K562 (cell line): ENCODE measurements around the gene CNGA1. TPM values are rescaled to one million over a fixed set of nuclear protein-coding genes. Genes with fewer than 3 reads are reported as not detected.

ENCODE experiments used
- ATAC-seq: fragments of 200-7000 bp; cut with Tn5 transposase; 3 replicates; pipeline ENCODE4 v1.9.1; 2020; ENCODE audit warnings: moderate library complexity
- BruUV-seq: library from RNA; stranded (reverse); fragments of 400-500 nt; replicated peaks from 2 replicates; lab custom pipeline; 2021; lab: Mats Ljungman, UMichigan
- CTCF ChIA-PET: fragments of 300-600 bp; formaldehyde crosslinking; extraction: SDS; loops from one replicate; lab custom pipeline; 2021; ENCODE audit warnings: low intra/inter-chr PET ratio; lab: Yijun Ruan, JAX
- POLR2A ChIA-PET: fragments of 300-600, 350-650 bp; sonication (Branson Sonifier 250); formaldehyde crosslinking; extraction: SDS; loops from one replicate; lab custom pipeline; 2021; ENCODE audit warnings: antibody characterized with exemption, inconsistent platforms; lab: Yijun Ruan, JAX
- DNase-seq, 4 experiments: peaks; one replicate each; pipeline versions ENCODE4 v3.0.0 to v3.0.0-alpha.2; 2011 to 2018; ENCODE audit warnings: low spot score in 3 of 4, mixed read lengths in 3 of 4; ENCODE audit errors: extremely low read depth in 1 of 4
- FAIRE-seq: peaks from 2 replicates; lab custom pipeline; 2011; peaks lifted over from hg19 to GRCh38; lab: Jason Lieb, UNC
- H2AFZ ChIP-seq: 2 replicates; pipeline ENCODE4 v1.6.0; 2011; ENCODE audit warnings: low read depth, low read length, control low read depth, inconsistent platforms
- H3K27ac ChIP-seq: fragments of 200-600 bp; 3 replicates; pipeline ENCODE4 v1.8.0; 2011; ENCODE audit warnings: low read depth, mild to moderate bottlenecking, control low read depth, inconsistent platforms, low read length, moderate library complexity, mixed read lengths; ENCODE audit errors: extremely low read depth
- H3K27me3 ChIP-seq, 2 experiments: fragments of 300-600 bp in 1 of 2; 2 replicates in 1 of 2; 3 replicates in 1 of 2; pipeline versions ENCODE4 v1.6.0 to v1.8.0; 2011; ENCODE audit warnings: inconsistent platforms in 2 of 2, low read length in 2 of 2, mild to moderate bottlenecking in 1 of 2, mixed read lengths in 1 of 2, moderate library complexity in 1 of 2; ENCODE audit not compliant: control insufficient read depth in 2 of 2, insufficient read depth in 2 of 2
- H3K36me3 ChIP-seq: fragments of 300-600 bp; 3 replicates; pipeline ENCODE4 v1.8.0; 2011; ENCODE audit warnings: mild to moderate bottlenecking, low read length, inconsistent platforms; ENCODE audit not compliant: control insufficient read depth, insufficient read depth
- H3K4me1 ChIP-seq, 2 experiments: fragments of 200-600 bp in 1 of 2; replicated peaks in 1 of 2; 2 replicates in 1 of 2; 3 replicates in 1 of 2; pipeline versions ENCODE4 v1.5.1 to v1.8.0; 2011; ENCODE audit warnings: inconsistent platforms in 2 of 2, low read length in 2 of 2, mild to moderate bottlenecking in 1 of 2, mixed read lengths in 1 of 2, moderate library complexity in 1 of 2; ENCODE audit not compliant: control insufficient read depth in 2 of 2, insufficient read depth in 2 of 2
- H3K4me2 ChIP-seq: 2 replicates; pipeline ENCODE4 v1.6.1; 2011; ENCODE audit warnings: low read length, control low read depth, inconsistent platforms, mixed read lengths; ENCODE audit not compliant: insufficient read depth
- H3K4me3 ChIP-seq: fragments of 200-600 bp; sonication (generic), shearing (Covaris generic); 2 replicates; pipeline ENCODE4 v1.5.1; 2016; ENCODE audit warnings: control low read depth, inconsistent platforms
- H3K79me2 ChIP-seq: fragments of 200-600 bp; 3 replicates; pipeline ENCODE4 v1.8.0; 2011; ENCODE audit warnings: low read length, inconsistent platforms; ENCODE audit not compliant: control insufficient read depth, insufficient read depth
- H3K9ac ChIP-seq, 2 experiments: 2 replicates each; pipeline versions ENCODE4 v1.6.0 to v1.6.1; 2011; ENCODE audit warnings: low read depth in 2 of 2, low read length in 2 of 2, control low read depth in 1 of 2, inconsistent platforms in 1 of 2, mild to moderate bottlenecking in 1 of 2, mixed read lengths in 1 of 2; ENCODE audit not compliant: insufficient read depth in 1 of 2
- H3K9me1 ChIP-seq: one replicate; pipeline ENCODE4 v1.6.0; 2011; ENCODE audit warnings: inconsistent platforms, mild to moderate bottlenecking, low read length, moderate library complexity; ENCODE audit not compliant: control insufficient read depth, insufficient read depth
- H3K9me3 ChIP-seq: replicated peaks from 2 replicates; pipeline ENCODE4 v1.5.1; 2011; ENCODE audit warnings: low read depth, low read length, inconsistent platforms; ENCODE audit not compliant: control insufficient read depth, insufficient read depth
- H4K20me1 ChIP-seq: replicated peaks from 2 replicates; pipeline ENCODE4 v1.6.1; 2011; ENCODE audit warnings: low read length, inconsistent platforms, mixed read lengths; ENCODE audit not compliant: control insufficient read depth, insufficient read depth
- ASH1L ChIP-seq: fragments of 450-650 bp; IDR thresholded peaks from 2 replicates; pipeline ENCODE4 v1.6.1; 2018; ENCODE audit warnings: borderline replicate concordance, mild to moderate bottlenecking, low read depth; ENCODE audit not compliant: partially characterized antibody
- CC2D1A ChIP-seq: fragments of 450-650 bp; IDR thresholded peaks from 2 replicates; pipeline ENCODE4 v1.6.1; 2017; ENCODE audit warnings: mild to moderate bottlenecking
- ELF2 ChIP-seq: fragments of 250-450 bp; sonication (Bioruptor Pico); IDR thresholded peaks from 2 replicates; pipeline ENCODE4 v1.5.0; 2021; ENCODE audit warnings: mild to moderate bottlenecking
- HNRNPL ChIP-seq: fragments of 200-400 bp; formaldehyde crosslinking; IDR thresholded peaks from 2 replicates; pipeline ENCODE4 v1.6.1; 2017; ENCODE audit warnings: low read depth, mild to moderate bottlenecking, low read length
- IFI16 ChIP-seq: fragments of 250-450 bp; sonication (Bioruptor Pico); IDR thresholded peaks from 2 replicates; pipeline ENCODE4 v2.1.2; 2022; ENCODE audit warnings: mild to moderate bottlenecking, inconsistent platforms
- MTA1 ChIP-seq: fragments of 450-650 bp; IDR thresholded peaks from 2 replicates; pipeline ENCODE4 v1.6.1; 2017; ENCODE audit warnings: borderline replicate concordance
- NEUROD1 ChIP-seq: fragments of 150-350 bp; IDR thresholded peaks from 2 replicates; pipeline ENCODE4 v1.6.1; 2014; ENCODE audit warnings: borderline replicate concordance, low read length, low read depth; ENCODE audit not compliant: partially characterized antibody
- WGBS: fragments of 100-300 bp; shearing (Covaris generic); methylation state at CpG from one replicate; pipeline ENCODE4 v1.1.6; 2016; ENCODE audit warnings: low coverage, mixed read lengths; ENCODE audit not compliant: insufficient coverage; ENCODE audit errors: missing lambda C conversion rate; 5-methylcytosine and 5-hydroxymethylcytosine counted together
- in situ Hi-C: fragments of 300-500 bp; cut with MboI; formaldehyde crosslinking; loops from 4 replicates; pipeline ENCODE4 v1.15.0; 2018; ENCODE audit warnings: inconsistent platforms, mixed read lengths
- intact Hi-C: fragments of 100-400 bp; cut with micrococcal nuclease; formaldehyde crosslinking; loops from 2 replicates; pipeline ENCODE4 v1.14.2; 2022
- polyA plus RNA-seq, 8 experiments: library from polyadenylated mRNA; depleted of rRNA in 4 of 8; stranded (reverse) in 5 of 8; unstranded in 3 of 8; fragments of >200 nt; fragmentation: Nextera tagmentation in 2 of 8; fragmentation: Illumina TruSeq in 1 of 8; extraction: Ambion mirVana in 2 of 8; extraction: Trizol in 1 of 8; gene quantifications; 2 replicates each; pipeline versions ENCODE4 v1.2.1 to v1.2.3, GENCODE V29; 2011 to 2014; ENCODE audit warnings: inconsistent platforms in 1 of 8, missing spikeins in 1 of 8
- total RNA-seq, 7 experiments: library from RNA; depleted of rRNA in 6 of 7; stranded (reverse); fragments of >200 nt in 6 of 7; fragmentation: Illumina TruSeq in 2 of 7; extraction: Trizol in 2 of 7; gene quantifications; 2 replicates each; pipeline versions ENCODE4 v1.2.1 to v1.2.3, GENCODE V29; 2011 to 2021; ENCODE audit warnings: low replicate concordance in 1 of 7
- TF ChIP-seq, protein P1 (sequence below): fragments of 250-450 bp; sonication (Bioruptor Pico); IDR thresholded peaks from 2 replicates; pipeline ENCODE4 v1.5.0; 2021
- TF ChIP-seq, protein P2 (sequence below), 2 experiments: IDR thresholded peaks in 1 of 2; conservative IDR thresholded peaks in 1 of 2; 2 replicates each; pipeline ENCODE4 v1.6.1; 2016; ENCODE audit warnings: low read depth in 2 of 2, mild to moderate bottlenecking in 1 of 2, missing compliant biosample characterization in 1 of 2, missing genetic modification characterization in 1 of 2, moderate library complexity in 1 of 2
- TF ChIP-seq, protein P3 (sequence below): sonication (generic); formaldehyde crosslinking; IDR thresholded peaks from 2 replicates; pipeline ENCODE4 v1.8.0; 2022; ENCODE audit warnings: mild to moderate bottlenecking, missing genetic modification reagents, borderline replicate concordance

The CNGA1 gene
- total and polyA plus RNA-seq, 9 of the 15 experiments (the other 6 are each of a cell fraction or from before 2014, with no cell fraction given): 0.03 to 0.29 (median 0.04) TPM; not detected in 5

DNA sequence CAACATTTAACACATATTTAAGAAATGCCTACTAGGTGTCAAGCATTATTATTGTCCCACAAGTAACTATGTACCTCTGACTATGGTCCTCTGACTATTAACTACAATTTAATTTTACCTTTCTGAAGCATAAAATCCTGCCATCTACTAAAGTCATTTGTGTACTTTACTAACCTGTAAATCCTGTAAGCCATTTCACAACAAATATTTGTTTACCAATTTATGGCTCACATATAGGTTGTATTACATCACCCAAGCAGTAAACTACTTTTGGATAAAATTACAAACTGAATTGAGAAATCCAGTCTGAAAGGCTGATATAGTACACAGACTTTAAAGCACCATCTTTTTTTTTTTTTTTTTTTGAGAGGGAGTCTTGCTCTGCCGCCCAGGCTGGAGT lies 43.8 kb downstream of the CNGA1 start:
- no peak overlapping the region for H3K9ac ChIP-seq
- H3K27me3 ChIP-seq: no peaks in the 10 kb centered on the region; a peak in 2 of 5 replicates
- in situ Hi-C loops: no loop called here
- H3K36me3 ChIP-seq: no peaks in the 10 kb centered on the region
- ChIA-PET POLR2A (no interaction called here), CTCF (no interaction called here)
- intact Hi-C loops: no loop called here
- TF ChIP-seq ELF2 (no peak), NEUROD1 (no peak)
- no peaks in the 10 kb centered on the region for H3K9me1 ChIP-seq
- no peak overlapping the region for H3K4me2 ChIP-seq
- no peaks in the 10 kb centered on the region for H3K79me2 ChIP-seq
- no peaks in the 10 kb centered on the region for H3K9me3 ChIP-seq
- H3K4me3 ChIP-seq: no peak overlapping the region
- BruUV-seq: no TSS peak
- no peak overlapping the region for H2AFZ ChIP-seq
- H3K27ac ChIP-seq: no peak overlapping the region
- no CpG with 5 or more reads among the region's 1 CpG for WGBS
- no peak for ATAC-seq
- no peak for FAIRE-seq
- no peaks in the 10 kb centered on the region for H3K4me1 ChIP-seq
- H4K20me1 ChIP-seq: no peaks in the 10 kb centered on the region
- DNase-seq: no peak

DNA sequence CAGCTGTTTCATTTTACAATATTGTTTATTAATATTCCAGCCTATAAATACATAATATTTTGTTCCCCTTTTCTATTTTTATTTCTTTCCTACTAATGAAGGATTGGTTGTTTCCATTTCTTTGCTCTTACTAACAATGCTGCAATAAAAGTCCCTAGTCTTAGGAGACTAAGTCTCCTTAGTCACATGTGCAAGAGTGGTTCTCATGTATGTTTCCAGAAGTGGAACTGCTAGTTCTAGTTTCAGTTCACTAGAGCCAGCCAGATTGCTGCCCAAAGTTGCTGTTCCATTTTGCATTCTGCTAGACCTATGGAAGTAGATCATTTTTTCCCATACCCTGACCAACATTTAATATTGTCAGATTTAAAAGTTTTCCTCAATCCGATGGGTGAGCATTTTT lies 44.3 kb downstream of the CNGA1 start:
- Histone ChIP-seq H3K27me3 (no peaks in the 10 kb centered on the region; a peak in 2 of 5 replicates), H3K4me3 (no peak overlapping the region), H3K4me2 (no peak overlapping the region), H3K9me1 (no peaks in the 10 kb centered on the region)
- CTCF ChIA-PET: no interaction called here
- no peak for DNase-seq
- TF ChIP-seq, protein P1, sequence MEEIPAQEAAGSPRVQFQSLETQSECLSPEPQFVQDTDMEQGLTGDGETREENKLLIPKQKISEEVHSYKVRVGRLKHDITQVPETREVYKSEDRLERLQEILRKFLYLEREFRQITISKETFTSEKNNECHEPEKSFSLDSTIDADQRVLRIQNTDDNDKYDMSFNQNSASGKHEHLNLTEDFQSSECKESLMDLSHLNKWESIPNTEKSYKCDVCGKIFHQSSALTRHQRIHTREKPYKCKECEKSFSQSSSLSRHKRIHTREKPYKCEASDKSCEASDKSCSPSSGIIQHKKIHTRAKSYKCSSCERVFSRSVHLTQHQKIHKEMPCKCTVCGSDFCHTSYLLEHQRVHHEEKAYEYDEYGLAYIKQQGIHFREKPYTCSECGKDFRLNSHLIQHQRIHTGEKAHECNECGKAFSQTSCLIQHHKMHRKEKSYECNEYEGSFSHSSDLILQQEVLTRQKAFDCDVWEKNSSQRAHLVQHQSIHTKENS (CRISPR knock-in tag): no peak
- TF ChIP-seq MTA1 (no peak), HNRNPL (no peak), ASH1L (no peak), CC2D1A (no peak), IFI16 (CRISPR knock-in tag) (no peak)
- TF ChIP-seq, protein P2, sequence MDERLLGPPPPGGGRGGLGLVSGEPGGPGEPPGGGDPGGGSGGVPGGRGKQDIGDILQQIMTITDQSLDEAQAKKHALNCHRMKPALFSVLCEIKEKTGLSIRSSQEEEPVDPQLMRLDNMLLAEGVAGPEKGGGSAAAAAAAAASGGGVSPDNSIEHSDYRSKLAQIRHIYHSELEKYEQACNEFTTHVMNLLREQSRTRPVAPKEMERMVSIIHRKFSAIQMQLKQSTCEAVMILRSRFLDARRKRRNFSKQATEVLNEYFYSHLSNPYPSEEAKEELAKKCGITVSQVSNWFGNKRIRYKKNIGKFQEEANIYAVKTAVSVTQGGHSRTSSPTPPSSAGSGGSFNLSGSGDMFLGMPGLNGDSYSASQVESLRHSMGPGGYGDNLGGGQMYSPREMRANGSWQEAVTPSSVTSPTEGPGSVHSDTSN (CRISPR knock-in tag; IDR thresholded peaks at IDR 0.05; ENCODE audit: low read depth): no peak
- TF ChIP-seq, protein P2 (tag; conservative IDR thresholded peaks at IDR 0.05; ENCODE audit: low read depth): no peak
- TF ChIP-seq, protein P3, sequence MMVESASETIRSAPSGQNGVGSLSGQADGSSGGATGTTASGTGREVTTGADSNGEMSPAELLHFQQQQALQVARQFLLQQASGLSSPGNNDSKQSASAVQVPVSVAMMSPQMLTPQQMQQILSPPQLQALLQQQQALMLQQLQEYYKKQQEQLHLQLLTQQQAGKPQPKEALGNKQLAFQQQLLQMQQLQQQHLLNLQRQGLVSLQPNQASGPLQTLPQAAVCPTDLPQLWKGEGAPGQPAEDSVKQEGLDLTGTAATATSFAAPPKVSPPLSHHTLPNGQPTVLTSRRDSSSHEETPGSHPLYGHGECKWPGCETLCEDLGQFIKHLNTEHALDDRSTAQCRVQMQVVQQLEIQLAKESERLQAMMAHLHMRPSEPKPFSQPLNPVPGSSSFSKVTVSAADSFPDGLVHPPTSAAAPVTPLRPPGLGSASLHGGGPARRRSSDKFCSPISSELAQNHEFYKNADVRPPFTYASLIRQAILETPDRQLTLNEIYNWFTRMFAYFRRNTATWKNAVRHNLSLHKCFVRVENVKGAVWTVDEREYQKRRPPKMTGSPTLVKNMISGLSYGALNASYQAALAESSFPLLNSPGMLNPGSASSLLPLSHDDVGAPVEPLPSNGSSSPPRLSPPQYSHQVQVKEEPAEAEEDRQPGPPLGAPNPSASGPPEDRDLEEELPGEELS (CRISPR knock-in tag): no peak
- TF ChIP-seq, all 486 proteins: peak for 0
- no peak overlapping the region for H3K27ac ChIP-seq
- H3K4me1 ChIP-seq: no peaks in the 10 kb centered on the region
- H3K79me2 ChIP-seq: no peaks in the 10 kb centered on the region
- H3K36me3 ChIP-seq: no peaks in the 10 kb centered on the region
- WGBS: 0% methylated on average over 1 of the region's 1 CpG
- POLR2A ChIA-PET: no interaction called here
- H4K20me1 ChIP-seq: no peaks in the 10 kb centered on the region
- in situ Hi-C loops (no loop called here), intact Hi-C loops (no loop called here)
- BruUV-seq: no TSS peak
- no peak overlapping the region for H2AFZ ChIP-seq
- H3K9ac ChIP-seq: no peak overlapping the region
- no peaks in the 10 kb centered on the region for H3K9me3 ChIP-seq
- no peak for ATAC-seq
- no peak for FAIRE-seq
